K562 (cell line): ENCODE measurements around the gene OR52E6. TPM values are rescaled to one million over a fixed set of nuclear protein-coding genes. Genes with fewer than 3 reads are reported as not detected.

ENCODE experiments used
- ATAC-seq: fragments of 200-7000 bp; cut with Tn5 transposase; 3 replicates; pipeline ENCODE4 v1.9.1; 2020; ENCODE audit warnings: moderate library complexity
- BruUV-seq: library from RNA; stranded (reverse); fragments of 400-500 nt; replicated peaks from 2 replicates; lab custom pipeline; 2021; lab: Mats Ljungman, UMichigan
- CTCF ChIA-PET: fragments of 300-600 bp; formaldehyde crosslinking; extraction: SDS; loops from one replicate; lab custom pipeline; 2021; ENCODE audit warnings: low intra/inter-chr PET ratio; lab: Yijun Ruan, JAX
- POLR2A ChIA-PET: fragments of 300-600, 350-650 bp; sonication (Branson Sonifier 250); formaldehyde crosslinking; extraction: SDS; loops from one replicate; lab custom pipeline; 2021; ENCODE audit warnings: antibody characterized with exemption, inconsistent platforms; lab: Yijun Ruan, JAX
- DNase-seq, 4 experiments: peaks; one replicate each; pipeline versions ENCODE4 v3.0.0 to v3.0.0-alpha.2; 2011 to 2018; ENCODE audit warnings: low spot score in 3 of 4, mixed read lengths in 3 of 4; ENCODE audit errors: extremely low read depth in 1 of 4
- FAIRE-seq: peaks from 2 replicates; lab custom pipeline; 2011; peaks lifted over from hg19 to GRCh38; lab: Jason Lieb, UNC
- H2AFZ ChIP-seq: 2 replicates; pipeline ENCODE4 v1.6.0; 2011; ENCODE audit warnings: low read depth, low read length, control low read depth, inconsistent platforms
- H3K27ac ChIP-seq: fragments of 200-600 bp; 3 replicates; pipeline ENCODE4 v1.8.0; 2011; ENCODE audit warnings: low read depth, mild to moderate bottlenecking, control low read depth, inconsistent platforms, low read length, moderate library complexity, mixed read lengths; ENCODE audit errors: extremely low read depth
- H3K27me3 ChIP-seq, 2 experiments: fragments of 300-600 bp in 1 of 2; 2 replicates in 1 of 2; 3 replicates in 1 of 2; pipeline versions ENCODE4 v1.6.0 to v1.8.0; 2011; ENCODE audit warnings: inconsistent platforms in 2 of 2, low read length in 2 of 2, mild to moderate bottlenecking in 1 of 2, mixed read lengths in 1 of 2, moderate library complexity in 1 of 2; ENCODE audit not compliant: control insufficient read depth in 2 of 2, insufficient read depth in 2 of 2
- H3K36me3 ChIP-seq: fragments of 300-600 bp; 3 replicates; pipeline ENCODE4 v1.8.0; 2011; ENCODE audit warnings: mild to moderate bottlenecking, low read length, inconsistent platforms; ENCODE audit not compliant: control insufficient read depth, insufficient read depth
- H3K4me1 ChIP-seq, 2 experiments: fragments of 200-600 bp in 1 of 2; replicated peaks in 1 of 2; 2 replicates in 1 of 2; 3 replicates in 1 of 2; pipeline versions ENCODE4 v1.5.1 to v1.8.0; 2011; ENCODE audit warnings: inconsistent platforms in 2 of 2, low read length in 2 of 2, mild to moderate bottlenecking in 1 of 2, mixed read lengths in 1 of 2, moderate library complexity in 1 of 2; ENCODE audit not compliant: control insufficient read depth in 2 of 2, insufficient read depth in 2 of 2
- H3K4me2 ChIP-seq: 2 replicates; pipeline ENCODE4 v1.6.1; 2011; ENCODE audit warnings: low read length, control low read depth, inconsistent platforms, mixed read lengths; ENCODE audit not compliant: insufficient read depth
- H3K4me3 ChIP-seq: fragments of 200-600 bp; sonication (generic), shearing (Covaris generic); 2 replicates; pipeline ENCODE4 v1.5.1; 2016; ENCODE audit warnings: control low read depth, inconsistent platforms
- H3K79me2 ChIP-seq: fragments of 200-600 bp; 3 replicates; pipeline ENCODE4 v1.8.0; 2011; ENCODE audit warnings: low read length, inconsistent platforms; ENCODE audit not compliant: control insufficient read depth, insufficient read depth
- H3K9ac ChIP-seq, 2 experiments: 2 replicates each; pipeline versions ENCODE4 v1.6.0 to v1.6.1; 2011; ENCODE audit warnings: low read depth in 2 of 2, low read length in 2 of 2, control low read depth in 1 of 2, inconsistent platforms in 1 of 2, mild to moderate bottlenecking in 1 of 2, mixed read lengths in 1 of 2; ENCODE audit not compliant: insufficient read depth in 1 of 2
- H3K9me1 ChIP-seq: one replicate; pipeline ENCODE4 v1.6.0; 2011; ENCODE audit warnings: inconsistent platforms, mild to moderate bottlenecking, low read length, moderate library complexity; ENCODE audit not compliant: control insufficient read depth, insufficient read depth
- H3K9me3 ChIP-seq: replicated peaks from 2 replicates; pipeline ENCODE4 v1.5.1; 2011; ENCODE audit warnings: low read depth, low read length, inconsistent platforms; ENCODE audit not compliant: control insufficient read depth, insufficient read depth
- H4K20me1 ChIP-seq: replicated peaks from 2 replicates; pipeline ENCODE4 v1.6.1; 2011; ENCODE audit warnings: low read length, inconsistent platforms, mixed read lengths; ENCODE audit not compliant: control insufficient read depth, insufficient read depth
- BRF1 ChIP-seq: IDR thresholded peaks from 3 replicates; pipeline ENCODE4 v1.6.1; 2011; ENCODE audit warnings: borderline replicate concordance, mild to moderate bottlenecking; ENCODE audit not compliant: insufficient read length; ENCODE audit errors: extremely low read depth
- ESRRB ChIP-seq: fragments of 250-450 bp; sonication (Bioruptor Pico); IDR thresholded peaks from 2 replicates; pipeline ENCODE4 v1.5.0; 2020; ENCODE audit warnings: mild to moderate bottlenecking, moderate library complexity, borderline replicate concordance
- GABPB2 ChIP-seq: fragments of 250-450 bp; sonication (Bioruptor Pico); conservative IDR thresholded peaks from 2 replicates; pipeline ENCODE4 v1.5.1; 2021; ENCODE audit warnings: mild to moderate bottlenecking
- MLLT1 ChIP-seq, 2 experiments: fragments of 450-650 bp; IDR thresholded peaks; 2 replicates each; pipeline ENCODE4 v1.6.1; 2016
- RBM17 ChIP-seq: fragments of 200-400 bp; formaldehyde crosslinking; IDR thresholded peaks from 2 replicates; pipeline ENCODE4 v1.6.1; 2017; ENCODE audit warnings: low read depth, mild to moderate bottlenecking, low read length, borderline replicate concordance
- SREBF2 ChIP-seq: sonication (generic); formaldehyde crosslinking; IDR thresholded peaks from 2 replicates; pipeline ENCODE4 v1.4.0; 2020; ENCODE audit warnings: mild to moderate bottlenecking, missing genetic modification reagents
- USF2 ChIP-seq: sonication (generic); formaldehyde crosslinking; IDR thresholded peaks from 2 replicates; pipeline ENCODE4 v1.5.0; 2020; ENCODE audit warnings: missing genetic modification reagents
- ZSCAN32 ChIP-seq: fragments of 450-650 bp; formaldehyde crosslinking; IDR thresholded peaks from 2 replicates; pipeline ENCODE4 v1.4.0; 2020; ENCODE audit warnings: mild to moderate bottlenecking, moderate library complexity
- WGBS: fragments of 100-300 bp; shearing (Covaris generic); methylation state at CpG from one replicate; pipeline ENCODE4 v1.1.6; 2016; ENCODE audit warnings: low coverage, mixed read lengths; ENCODE audit not compliant: insufficient coverage; ENCODE audit errors: missing lambda C conversion rate; 5-methylcytosine and 5-hydroxymethylcytosine counted together
- in situ Hi-C: fragments of 300-500 bp; cut with MboI; formaldehyde crosslinking; loops from 4 replicates; pipeline ENCODE4 v1.15.0; 2018; ENCODE audit warnings: inconsistent platforms, mixed read lengths
- intact Hi-C: fragments of 100-400 bp; cut with micrococcal nuclease; formaldehyde crosslinking; loops from 2 replicates; pipeline ENCODE4 v1.14.2; 2022
- polyA plus RNA-seq, 8 experiments: library from polyadenylated mRNA; depleted of rRNA in 4 of 8; stranded (reverse) in 5 of 8; unstranded in 3 of 8; fragments of >200 nt; fragmentation: Nextera tagmentation in 2 of 8; fragmentation: Illumina TruSeq in 1 of 8; extraction: Ambion mirVana in 2 of 8; extraction: Trizol in 1 of 8; gene quantifications; 2 replicates each; pipeline versions ENCODE4 v1.2.1 to v1.2.3, GENCODE V29; 2011 to 2014; ENCODE audit warnings: inconsistent platforms in 1 of 8, missing spikeins in 1 of 8
- total RNA-seq, 7 experiments: library from RNA; depleted of rRNA in 6 of 7; stranded (reverse); fragments of >200 nt in 6 of 7; fragmentation: Illumina TruSeq in 2 of 7; extraction: Trizol in 2 of 7; gene quantifications; 2 replicates each; pipeline versions ENCODE4 v1.2.1 to v1.2.3, GENCODE V29; 2011 to 2021; ENCODE audit warnings: low replicate concordance in 1 of 7

Gene OR52E6
- total and polyA plus RNA-seq, 9 of the 15 experiments (the other 6 are each of a cell fraction or from before 2014, with no cell fraction given): not detected

DNA sequence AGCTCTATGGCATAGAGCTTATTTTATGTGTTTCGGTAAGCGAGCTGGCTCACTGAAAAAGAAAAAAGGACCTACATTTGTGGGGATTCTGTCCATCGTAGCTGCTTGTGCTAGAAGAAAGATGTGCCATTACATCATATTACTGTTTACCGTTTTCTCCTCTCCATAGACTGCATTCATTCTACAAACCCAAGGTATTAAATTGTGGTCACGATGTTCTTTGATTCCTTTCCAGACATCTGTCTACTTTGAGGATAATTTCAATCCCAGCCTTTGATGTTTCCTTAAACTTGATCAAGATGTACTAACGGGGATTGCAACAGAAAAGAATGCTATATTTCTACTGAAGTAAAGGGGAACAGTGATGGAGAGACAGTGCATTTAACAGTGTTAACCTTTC, 45.2 kb downstream of the OR52E6 start:
- no peaks in the 10 kb centered on the region for H3K79me2 ChIP-seq
- intact Hi-C loops: no loop called here
- DNase-seq (no peak), FAIRE-seq (no peak), ATAC-seq (no peak)
- no TSS peak for BruUV-seq
- no peaks in the 10 kb centered on the region for H3K9me3 ChIP-seq
- no peak overlapping the region for H3K27ac ChIP-seq
- in situ Hi-C loops: no loop called here
- H3K27me3 ChIP-seq: no peaks in the 10 kb centered on the region; a peak in 1 of 5 replicates
- POLR2A ChIA-PET: interaction anchor here (0.6 to 0.7 kb wide), 3 partner anchors 171 to 335 kb away, joined by 3 read pairs; no protein-coding TSS in a partner anchor
- H3K9ac ChIP-seq: no peak overlapping the region
- H3K4me3 ChIP-seq: no peak overlapping the region
- WGBS: 2% methylated on average over 6 of the region's 6 CpGs
- H2AFZ ChIP-seq: no peak overlapping the region
- no peaks in the 10 kb centered on the region for H4K20me1 ChIP-seq
- H3K4me2 ChIP-seq: no peak overlapping the region
- no peaks in the 10 kb centered on the region for H3K4me1 ChIP-seq
- no peaks in the 10 kb centered on the region for H3K9me1 ChIP-seq
- H3K36me3 ChIP-seq: no peaks in the 10 kb centered on the region
- TF ChIP-seq USF2: no peak
- no peak for TF ChIP-seq BRF1
- no peak for TF ChIP-seq GABPB2 (CRISPR knock-in tag)
- no peak for TF ChIP-seq ZSCAN32 (CRISPR knock-in tag)
- TF ChIP-seq SREBF2 (CRISPR knock-in tag): no peak
- no peak for TF ChIP-seq ESRRB (CRISPR knock-in tag)
- TF ChIP-seq MLLT1 (IDR thresholded peaks at IDR 0.05): no peak
- no peak for TF ChIP-seq RBM17
- CTCF ChIA-PET: no interaction called here
